CD4-positive, alpha-beta T cell treated with Interleukin-10 for 1 hour (primary cell): ENCODE measurements around the gene TCP1.

Source experiments
- DNase-seq: peaks from one replicate; pipeline ENCODE4 v3.0.0-alpha.2; 2020

The TCP1 gene

DNA sequence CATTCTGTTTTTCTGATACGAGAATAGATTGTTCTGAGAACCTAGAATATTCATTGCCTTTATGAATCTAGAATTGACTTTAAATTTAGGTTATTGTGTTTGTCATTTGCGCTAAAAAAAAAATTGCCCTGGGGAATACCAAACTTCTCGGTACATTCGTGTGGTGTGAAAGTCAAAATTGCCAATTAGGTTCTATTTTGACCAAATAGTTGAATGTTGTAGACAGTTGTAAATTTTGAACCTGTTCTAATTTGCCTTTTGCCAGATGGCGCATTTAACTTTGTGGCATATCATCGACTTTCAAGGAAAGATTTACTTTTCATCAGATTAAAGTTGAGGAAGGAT is 59.1 kb downstream of the TCP1 start:
- DNase-seq = no peak

DNA sequence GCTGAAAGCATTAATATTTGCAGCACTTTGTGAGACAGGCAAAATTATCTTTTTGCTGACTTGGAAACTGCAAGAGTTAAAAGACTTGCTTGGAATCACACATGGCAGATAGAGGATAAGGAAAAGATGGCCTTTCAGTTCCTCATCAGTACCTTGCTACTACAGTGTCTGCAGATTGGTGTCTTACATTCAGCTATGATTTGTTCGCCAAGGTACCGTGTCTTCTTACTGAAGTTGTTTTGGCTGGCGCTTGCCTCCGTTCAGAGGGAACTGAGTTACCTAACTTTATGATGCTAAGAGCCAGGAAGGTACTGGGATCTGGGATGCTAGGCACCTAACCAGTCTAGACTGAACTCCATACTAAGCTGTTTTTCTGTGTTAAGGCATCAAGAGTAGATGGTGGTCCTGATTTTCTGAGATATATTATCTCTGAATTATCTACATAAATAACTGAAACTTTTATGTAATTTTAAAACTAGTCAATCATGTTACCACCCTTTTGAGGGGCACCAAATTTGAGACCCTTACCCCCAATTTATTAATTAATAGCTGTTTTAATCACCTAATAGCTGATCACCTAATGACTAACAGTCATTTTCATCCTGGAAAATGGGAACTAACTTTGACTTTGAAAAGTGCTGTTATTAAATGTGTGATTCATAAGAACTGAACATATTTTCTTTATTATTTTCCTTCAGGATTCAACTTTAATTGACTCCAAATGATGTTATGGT is 59.6 kb downstream of the TCP1 start:
- DNase-seq = peak; percentile 19

DNA sequence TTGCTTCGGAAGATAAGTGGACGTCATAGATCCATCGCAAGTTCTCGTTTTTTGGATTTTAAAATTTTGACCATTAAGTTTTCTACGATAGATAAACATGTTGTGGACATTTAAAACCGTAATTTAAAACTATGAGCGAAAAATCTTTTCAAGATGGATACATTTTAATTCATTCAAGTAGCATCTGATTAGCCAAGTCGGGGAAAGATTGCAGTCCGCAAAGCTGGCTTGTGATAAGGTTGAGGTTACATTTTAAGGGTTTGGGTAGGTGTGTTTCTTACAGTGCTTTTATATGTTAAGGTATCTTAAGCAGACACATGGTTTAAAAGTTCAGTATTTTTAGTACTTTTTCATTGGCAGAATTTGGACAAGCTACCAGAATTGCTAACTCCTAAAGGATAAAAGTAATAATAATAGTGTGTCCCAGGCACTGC is 60.9 kb downstream of the TCP1 start:
- DNase-seq = peak; percentile 34
